ENCODE data around the gene PAEP.

Gene PAEP

GRCh38 chr9:135563039-135563476, 1.5 kb downstream of the PAEP start:
- TF ChIP-seq GATA3 (IDR thresholded peaks at IDR 0.05; ENCODE audit: low read depth, low read length), result no peak
- no peak for TF ChIP-seq GATA2 (IDR thresholded peaks at IDR 0.05; ENCODE audit: low read depth, low read length)

GRCh38 chr9:135563858-135564257, 2.3 kb downstream of the PAEP start:
- TF ChIP-seq GATA3 (IDR thresholded peaks at IDR 0.05; ENCODE audit: low read depth, low read length) (no peak), GATA2 (IDR thresholded peaks at IDR 0.05; ENCODE audit: low read depth, low read length) (no peak)

DNA sequence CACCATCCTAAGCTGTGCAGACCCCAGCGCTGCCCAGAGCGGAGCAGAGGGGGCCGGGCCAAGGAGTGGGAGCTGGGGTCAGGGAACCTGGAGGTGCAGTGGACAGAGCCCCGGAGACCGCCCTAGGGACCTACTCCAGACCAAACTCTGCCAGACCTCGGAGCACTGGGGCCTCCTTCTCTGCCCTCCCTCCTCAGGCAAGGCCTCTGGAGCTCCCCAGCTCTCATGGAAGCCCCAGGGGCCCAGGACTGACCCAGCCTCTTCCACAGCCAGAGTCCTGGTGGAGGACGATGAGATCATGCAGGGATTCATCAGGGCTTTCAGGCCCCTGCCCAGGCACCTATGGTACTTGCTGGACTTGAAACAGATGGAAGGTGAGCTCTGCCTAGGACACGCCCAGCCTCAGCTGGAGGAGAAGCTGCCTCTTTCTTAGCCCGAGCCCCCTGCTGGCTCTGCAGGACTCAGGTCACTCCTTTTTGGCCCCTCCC, 3.6 kb downstream of the PAEP start:
- no peak for TF ChIP-seq GATA3 (IDR thresholded peaks at IDR 0.05; ENCODE audit: low read depth, low read length)
- TF ChIP-seq GATA2 (IDR thresholded peaks at IDR 0.05; ENCODE audit: low read depth, low read length), result no peak

GRCh38 chr9:135565636-135566035, 4.1 kb downstream of the PAEP start:
- TF ChIP-seq GATA3 (IDR thresholded peaks at IDR 0.05; ENCODE audit: low read depth, low read length) (no peak), GATA2 (IDR thresholded peaks at IDR 0.05; ENCODE audit: low read depth, low read length) (no peak)

DNA sequence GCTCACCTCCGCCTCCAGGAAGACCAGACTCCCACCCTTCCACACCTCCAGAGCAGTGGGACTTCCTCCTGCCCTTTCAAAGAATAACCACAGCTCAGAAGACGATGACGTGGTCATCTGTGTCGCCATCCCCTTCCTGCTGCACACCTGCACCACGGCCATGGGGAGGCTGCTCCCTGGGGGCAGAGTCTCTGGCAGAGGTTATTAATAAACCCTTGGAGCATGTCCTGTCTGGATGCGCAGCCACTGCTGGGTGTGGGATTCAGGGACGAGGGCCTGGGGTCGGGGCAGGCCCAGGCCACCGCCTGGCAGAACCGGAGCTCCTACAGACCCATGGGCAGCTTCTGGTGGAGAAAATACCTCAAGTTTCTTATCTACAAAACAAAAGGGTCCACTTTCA, 5.0 kb downstream of the PAEP start:
- TF ChIP-seq GATA2 (IDR thresholded peaks at IDR 0.05; ENCODE audit: low read depth, low read length), result no peak

GRCh38 chr9:135567311-135567710, 5.8 kb downstream of the PAEP start:
- TF ChIP-seq GATA2 (IDR thresholded peaks at IDR 0.05; ENCODE audit: low read depth, low read length), result no peak
- TF ChIP-seq GATA3 (IDR thresholded peaks at IDR 0.05; ENCODE audit: low read depth, low read length), result no peak

DNA sequence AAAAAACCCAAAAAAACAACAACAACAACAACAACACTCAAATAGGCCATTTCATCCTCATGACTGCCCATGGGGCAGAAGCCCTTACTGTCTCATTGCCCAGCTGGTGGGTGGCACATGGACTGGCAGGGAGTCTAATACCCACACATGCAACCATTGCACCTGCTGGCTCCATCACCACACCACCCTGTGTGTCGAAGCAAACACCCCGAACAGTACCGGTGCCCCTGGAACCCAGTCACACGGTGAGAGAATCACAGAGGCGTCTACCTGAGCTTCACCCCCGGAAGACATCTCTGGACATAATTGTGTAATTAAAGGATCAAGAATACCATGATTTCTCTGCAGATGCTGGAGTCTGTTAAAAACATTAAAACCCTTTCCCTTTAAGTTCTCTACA, 6.5 kb downstream of the PAEP start:
- no peak for TF ChIP-seq GATA3 (IDR thresholded peaks at IDR 0.05; ENCODE audit: low read depth, low read length)
- TF ChIP-seq GATA2 (IDR thresholded peaks at IDR 0.05; ENCODE audit: low read depth, low read length), result no peak

DNA sequence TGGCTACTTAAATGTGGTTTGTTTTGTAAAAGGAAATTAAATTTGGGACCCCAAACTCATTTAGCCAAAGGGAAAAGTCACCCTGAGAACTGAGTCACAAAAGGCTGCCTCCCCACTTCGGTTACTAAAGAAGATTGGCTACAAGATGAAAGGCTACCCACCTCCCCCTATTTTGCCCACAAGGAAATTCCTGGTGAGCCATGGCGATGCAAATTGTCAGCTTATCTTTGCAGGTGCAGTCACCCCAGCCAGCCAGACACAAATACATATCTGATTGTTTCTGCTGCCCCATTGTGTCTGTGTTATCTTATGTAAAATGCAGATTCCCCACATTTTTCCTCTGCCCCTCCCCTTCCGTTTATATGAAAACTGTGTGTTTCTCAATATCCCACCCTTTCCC, 8.9 kb downstream of the PAEP start:
- no peak for TF ChIP-seq GATA3 (IDR thresholded peaks at IDR 0.05; ENCODE audit: low read depth, low read length)
- TF ChIP-seq GATA2 (IDR thresholded peaks at IDR 0.05; ENCODE audit: low read depth, low read length), result no peak

DNA sequence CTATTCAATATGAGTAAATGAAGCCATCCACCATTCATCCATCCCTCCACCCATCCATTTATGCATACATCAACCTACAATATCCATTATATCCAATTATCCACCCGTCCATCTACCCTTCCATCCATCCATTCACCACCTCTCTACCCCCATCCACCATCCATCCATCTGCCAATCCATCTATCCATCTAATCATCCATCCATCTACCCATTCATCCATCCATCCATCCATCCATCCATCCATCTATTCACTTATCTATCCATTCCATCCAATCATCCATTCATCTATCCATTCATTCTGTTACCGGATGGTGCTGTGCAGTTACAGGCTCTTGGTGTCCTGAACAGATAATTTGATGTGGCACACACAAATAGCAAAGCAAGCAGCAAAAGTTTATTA, 10.7 kb downstream of the PAEP start:
- no peak for TF ChIP-seq GATA3 (IDR thresholded peaks at IDR 0.05; ENCODE audit: low read depth, low read length)
- TF ChIP-seq GATA2 (IDR thresholded peaks at IDR 0.05; ENCODE audit: low read depth, low read length), result no peak

- TF ChIP-seq GATA3 (IDR thresholded peaks at IDR 0.05; ENCODE audit: low read depth, low read length) (no peak), GATA2 (IDR thresholded peaks at IDR 0.05; ENCODE audit: low read depth, low read length) (no peak)
Measured at GRCh38 chr9:135573124-135573523, 11.6 kb downstream of the PAEP start.

GRCh38 chr9:135574331-135574730, 12.8 kb downstream of the PAEP start:
- no peak for TF ChIP-seq GATA2 (IDR thresholded peaks at IDR 0.05; ENCODE audit: low read depth, low read length)
- TF ChIP-seq GATA3 (IDR thresholded peaks at IDR 0.05; ENCODE audit: low read depth, low read length), result no peak

DNA sequence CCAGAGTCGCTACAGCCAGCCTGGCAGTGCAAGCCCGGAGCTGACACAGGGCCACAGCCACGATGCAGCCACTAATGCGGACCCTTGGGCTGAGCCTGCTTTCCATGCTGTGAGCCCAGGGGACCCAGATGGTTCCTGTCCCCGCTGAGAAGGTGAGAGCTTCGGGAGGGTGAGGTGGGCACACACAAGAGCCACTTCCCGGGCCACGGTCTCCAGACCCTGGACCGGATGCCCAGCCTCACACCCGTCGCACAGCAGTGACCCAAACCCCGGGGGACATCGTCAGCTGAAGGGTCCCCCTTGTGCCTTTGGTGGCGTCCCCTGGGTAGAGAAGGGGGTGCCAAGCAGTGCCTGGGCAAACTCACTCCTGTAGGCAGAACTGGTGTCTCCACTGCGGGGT, 13.4 kb downstream of the PAEP start:
- TF ChIP-seq GATA3 (IDR thresholded peaks at IDR 0.05; ENCODE audit: low read depth, low read length), result no peak
- TF ChIP-seq GATA2 (IDR thresholded peaks at IDR 0.05; ENCODE audit: low read depth, low read length), result no peak

GRCh38 chr9:135575995-135576631, 14.6 kb downstream of the PAEP start:
- TF ChIP-seq GATA2 (IDR thresholded peaks at IDR 0.05; ENCODE audit: low read depth, low read length) (no peak), GATA3 (IDR thresholded peaks at IDR 0.05; ENCODE audit: low read depth, low read length) (no peak)

DNA sequence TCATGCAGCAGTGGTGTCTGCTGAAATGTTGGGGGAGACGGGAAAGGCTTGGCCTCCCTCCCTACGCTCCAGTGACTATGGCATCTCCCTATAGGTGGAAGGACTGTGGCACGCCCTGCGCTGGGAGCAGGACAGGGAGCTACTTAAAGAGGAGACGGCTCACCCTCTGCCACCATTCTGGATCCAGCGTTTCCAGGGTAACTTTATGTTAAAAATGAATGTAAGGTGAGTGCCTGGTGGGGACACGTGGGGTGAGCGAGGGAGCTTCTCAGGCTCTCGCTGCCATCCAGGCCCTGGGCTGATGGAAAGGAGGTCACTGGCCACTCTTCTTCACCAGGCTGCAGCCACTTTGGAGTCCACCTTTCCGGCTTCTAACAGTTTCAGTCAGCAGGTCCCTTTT, 15.7 kb downstream of the PAEP start:
- TF ChIP-seq GATA3 (IDR thresholded peaks at IDR 0.05; ENCODE audit: low read depth, low read length), result no peak
- TF ChIP-seq GATA2 (IDR thresholded peaks at IDR 0.05; ENCODE audit: low read depth, low read length), result no peak

DNA sequence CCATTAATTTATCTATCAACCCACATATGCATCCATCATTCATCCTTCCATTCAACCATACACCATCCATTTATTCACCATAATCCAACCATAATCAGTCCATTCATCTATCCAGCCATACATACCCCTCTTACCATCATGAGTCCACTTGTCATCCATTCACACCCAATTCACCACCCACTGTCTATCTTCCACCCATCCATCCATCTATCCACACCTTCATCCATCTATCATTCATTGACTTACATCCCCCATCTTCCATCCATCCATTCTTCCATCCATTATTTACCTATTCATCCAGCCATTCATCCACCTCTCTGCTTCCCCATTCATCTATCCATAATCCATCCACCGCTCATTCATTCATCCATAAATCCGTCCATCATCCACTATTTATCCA, 17.8 kb downstream of the PAEP start:
- no peak for TF ChIP-seq GATA3 (IDR thresholded peaks at IDR 0.05; ENCODE audit: low read depth, low read length)
- TF ChIP-seq GATA2 (IDR thresholded peaks at IDR 0.05; ENCODE audit: low read depth, low read length), result no peak
